Body of pancreas (tissue), 4 donors: ENCODE measurements around the gene DRD4. TPM values are rescaled to one million over a fixed set of nuclear protein-coding genes. Genes with fewer than 3 reads are reported as not detected.

ENCODE experiments used
- ATAC-seq: fragments of 150-250 bp; one replicate; pipeline ENCODE4 v1.9.1; 2016
- DNase-seq, 4 donors: peaks; one replicate each; pipeline ENCODE4 v3.0.0-alpha.2; 2019
- H3K27ac ChIP-seq, 4 donors: fragments of 200-600 bp; sonication (generic); 1 replicate in 3 of 4; 2 replicates in 1 of 4; pipeline versions ENCODE4 v1.5.1 to v1.6.1; 2016 to 2019; ENCODE audit warnings: mild to moderate bottlenecking in 1 of 4, mixed read lengths in 1 of 4, moderate library complexity in 1 of 4
- H3K27me3 ChIP-seq, 2 donors: fragments of 200-600 bp; sonication (generic); one replicate each; pipeline ENCODE4 v1.6.0; 2016; ENCODE audit warnings: mild to moderate bottlenecking in 1 of 2
- H3K36me3 ChIP-seq, 2 donors: fragments of 200-600 bp; sonication (generic); replicated peaks in 1 of 2; 2 replicates each; pipeline ENCODE4 v1.5.1; 2016; ENCODE audit warnings: low read depth in 2 of 2; ENCODE audit not compliant: insufficient read depth in 1 of 2
- H3K4me1 ChIP-seq: fragments of 200-600 bp; sonication (generic); one replicate; pipeline ENCODE4 v1.6.0; 2016
- H3K4me3 ChIP-seq, 2 donors: fragments of 200-600 bp; sonication (generic); 1 replicate in 1 of 2; 2 replicates in 1 of 2; pipeline ENCODE4 v1.5.1; 2016 to 2019
- H3K9me3 ChIP-seq, 3 donors: fragments of 200-600 bp; sonication (generic); 1 replicate in 2 of 3; 2 replicates in 1 of 3; pipeline ENCODE4 v1.5.1; 2016
- CTCF ChIP-seq, 7 experiments: fragments of 450-650 bp in 4 of 7; fragments of 200-600 bp in 3 of 7; sonication (generic) in 3 of 7; IDR thresholded peaks; one replicate each; pipeline ENCODE4 v1.5.1; 2016 to 2019; ENCODE audit warnings: antibody characterized with exemption in 7 of 7
- POLR2A ChIP-seq, 3 donors: fragments of 450-650 bp; IDR thresholded peaks; one replicate each; pipeline ENCODE4 v1.6.1; 2016; ENCODE audit warnings: antibody characterized with exemption in 3 of 3, mild to moderate bottlenecking in 2 of 3
- WGBS, 2 donors: methylation state at CpG; one replicate each; pipeline ENCODE4 v1.1.5; 2017; 5-methylcytosine and 5-hydroxymethylcytosine counted together
- intact Hi-C: fragments of 100-400 bp; cut with DNase I; formaldehyde crosslinking; loops from one replicate; pipeline ENCODE4 v1.15.1; 2023
- total RNA-seq, 2 donors: library from RNA; depleted of rRNA; stranded (reverse); fragments of >200 nt; gene quantifications; one replicate each; pipeline ENCODE4 v1.1.0, GENCODE V29; 2016

The DRD4 gene
- total RNA-seq, 2 donors from 2014 or later: 3.0 TPM; not detected in 1

- TF ChIP-seq CTCF (IDR thresholded peaks at IDR 0.05): no peak
- no peak for TF ChIP-seq POLR2A (IDR thresholded peaks at IDR 0.05)
- no peak for ATAC-seq
- peaks cover 18 to 41% of the 10 kb centered on the region in 2 donors for H3K36me3 ChIP-seq
These were observed 40.7 kb upstream of the DRD4 start for GRCh38 chr11:596374-596773.

GRCh38 chr11:597166-597725, 39.8 kb upstream of the DRD4 start:
- H3K36me3 ChIP-seq: peaks cover 18 to 45% of the 10 kb centered on the region in 2 donors
- intact Hi-C loops: no loop called here
- 85 to 89% methylated on average over 4 to 29 of the region's 29 CpGs for WGBS, 2 donors
- no peaks in the 10 kb centered on the region for H3K27me3 ChIP-seq
- H3K4me1 ChIP-seq: no peaks in the 10 kb centered on the region
- no peaks in the 10 kb centered on the region for H3K9me3 ChIP-seq
- no peak overlapping the region for H3K4me3 ChIP-seq
- DNase-seq (no peak), ATAC-seq (no peak)
- TF ChIP-seq CTCF (IDR thresholded peaks at IDR 0.05) (no peak), POLR2A (IDR thresholded peaks at IDR 0.05) (no peak)
- no peak overlapping the region for H3K27ac ChIP-seq

More at GRCh38 chr11:596374-596773, 40.7 kb upstream of the DRD4 start:
- H3K4me3 ChIP-seq: no peak overlapping the region
- H3K4me1 ChIP-seq: no peaks in the 10 kb centered on the region
- intact Hi-C loops: no loop called here
- WGBS, 2 donors: 90 to 92% methylated on average over 10 of the region's 10 CpGs
- DNase-seq: no peak
- H3K27ac ChIP-seq: no peak overlapping the region
- H3K9me3 ChIP-seq: no peaks in the 10 kb centered on the region
- no peaks in the 10 kb centered on the region for H3K27me3 ChIP-seq

- DNase-seq: no peak
- Histone ChIP-seq H3K4me3 (no peak overlapping the region), H3K36me3 (peaks cover 10 to 43% of the 10 kb centered on the region in 2 donors), H3K27ac (no peak overlapping the region), H3K9me3 (no peaks in the 10 kb centered on the region), H3K4me1 (no peaks in the 10 kb centered on the region), H3K27me3 (no peaks in the 10 kb centered on the region)
- no peak for TF ChIP-seq POLR2A (IDR thresholded peaks at IDR 0.05)
- intact Hi-C loops: no loop called here
- no peak for ATAC-seq
- WGBS, 2 donors: 90 to 93% methylated on average over 7 to 30 of the region's 30 CpGs
These were observed 38.9 kb upstream of the DRD4 start for GRCh38 chr11:598005-598680.

GRCh38 chr11:601573-602245, 35.4 kb upstream of the DRD4 start:
- ATAC-seq (no peak), DNase-seq (no peak)
- H3K36me3 ChIP-seq: peaks cover 4 to 60% of the 10 kb centered on the region in 2 donors
- no peaks in the 10 kb centered on the region for H3K27me3 ChIP-seq
- H3K4me1 ChIP-seq: no peaks in the 10 kb centered on the region
- intact Hi-C loops: no loop called here
- WGBS, 2 donors: 90 to 94% methylated on average over 17 to 23 of the region's 23 CpGs
- no peaks in the 10 kb centered on the region for H3K9me3 ChIP-seq
- no peak overlapping the region for H3K4me3 ChIP-seq
- H3K27ac ChIP-seq: no peak overlapping the region
- TF ChIP-seq POLR2A (IDR thresholded peaks at IDR 0.05): no peak
- no peak for TF ChIP-seq CTCF (IDR thresholded peaks at IDR 0.05)

GRCh38 chr11:603154-603553, 33.9 kb upstream of the DRD4 start:
- Histone ChIP-seq H3K9me3 (no peaks in the 10 kb centered on the region), H3K36me3 (peaks cover 4 to 63% of the 10 kb centered on the region in 2 donors), H3K4me1 (no peaks in the 10 kb centered on the region), H3K27me3 (no peaks in the 10 kb centered on the region), H3K4me3 (no peak overlapping the region), H3K27ac (no peak overlapping the region)
- WGBS, 2 donors: 88 to 93% methylated on average over 13 of the region's 13 CpGs
- ATAC-seq: no peak
- DNase-seq: no peak
- intact Hi-C loops: no loop called here
- TF ChIP-seq POLR2A (IDR thresholded peaks at IDR 0.05) (no peak), CTCF (IDR thresholded peaks at IDR 0.05) (no peak)
